Aorta (tissue), 5 donors: ENCODE measurements around the gene MAP1B. TPM values are rescaled to one million over a fixed set of nuclear protein-coding genes. Genes with fewer than 3 reads are reported as not detected.
A peak's percentile ranks its signal among the peaks of the same experiment; 100 is the strongest.
"Not testable (repeated sequence)": the region's sequence is repeated elsewhere in the genome, so short reads cannot be mapped to it uniquely, and the experiment has no call there.

Experiments used
- ATAC-seq: fragments of 200-7000 bp; cut with Tn5 transposase; one replicate; pipeline ENCODE4 v1.9.1; 2022; ENCODE audit warnings: moderate library complexity; ENCODE audit not compliant: low FRiP score
- DNase-seq, 2 donors: peaks; one replicate each; pipeline ENCODE4 v3.0.0-alpha.2; 2020
- H3K27ac ChIP-seq, 2 donors: one replicate each; pipeline ENCODE4 v1.5.1; 2013; ENCODE audit warnings: low read length in 2 of 2, mild to moderate bottlenecking in 2 of 2, moderate library complexity in 2 of 2, control low read depth in 1 of 2, inconsistent platforms in 1 of 2, low read depth in 1 of 2
- H3K27me3 ChIP-seq, 2 donors: one replicate each; pipeline ENCODE4 v1.6.1; 2013; ENCODE audit warnings: control low read depth in 1 of 2, low read length in 1 of 2, mild to moderate bottlenecking in 1 of 2, moderate library complexity in 1 of 2; ENCODE audit not compliant: insufficient read depth in 2 of 2, control insufficient read depth in 1 of 2
- H3K36me3 ChIP-seq, 2 donors: one replicate each; pipeline ENCODE4 v1.6.1; 2013; ENCODE audit warnings: control low read depth in 1 of 2, low read length in 1 of 2, mild to moderate bottlenecking in 1 of 2; ENCODE audit not compliant: insufficient read depth in 2 of 2, control insufficient read depth in 1 of 2
- H3K4me1 ChIP-seq, 2 donors: one replicate each; pipeline ENCODE4 v1.6.1; 2013; ENCODE audit warnings: low read length in 2 of 2, control low read depth in 1 of 2, mild to moderate bottlenecking in 1 of 2, moderate library complexity in 1 of 2; ENCODE audit not compliant: insufficient read depth in 2 of 2, control insufficient read depth in 1 of 2
- H3K4me3 ChIP-seq, 2 donors: one replicate each; pipeline ENCODE4 v1.5.1; 2013; ENCODE audit warnings: low read length in 2 of 2, control low read depth in 1 of 2, mild to moderate bottlenecking in 1 of 2
- H3K9me3 ChIP-seq: one replicate; pipeline ENCODE4 v1.6.1; 2013; ENCODE audit warnings: mild to moderate bottlenecking, low read length; ENCODE audit not compliant: control insufficient read depth
- WGBS, 2 donors: extraction: QIAGEN DNeasy Blood & Tissue Kit; methylation state at CpG; one replicate each; pipeline ENCODE4 v1.1.7; 2013; 5-methylcytosine and 5-hydroxymethylcytosine counted together
- intact Hi-C, 2 donors: fragments of 100-400 bp; cut with DNase I; formaldehyde crosslinking; loops; one replicate each; pipeline versions ENCODE4 v1.14.2 to v1.15.0; 2022
- polyA plus RNA-seq, 2 donors: library from polyadenylated mRNA; stranded (reverse); fragments of 200-250 nt; gene quantifications; one replicate each; pipeline ENCODE4 v1.2.3, GENCODE V29; 2013
- total RNA-seq, 2 donors: library from RNA; stranded (reverse); fragmentation: NEBNext Ultra II Directional; extraction: Animal tissue kit (Norgen Biotek cat#: 25700); gene quantifications; one replicate each; pipeline ENCODE4 v1.2.1, GENCODE V29; 2021
- donor health status: healthy with polysubstance abuse.
- donor health status: Bipolar disorder and iron deficiency.
- donor health status: DM: no; HTN: no; CAD: no.
- donor health status: DM: no; HTN: no; CAD: no.
- donor health status: DM: yes; HTN: yes; CAD: no.

The MAP1B gene
- total and polyA plus RNA-seq, 4 donors: 27.2 to 754 (median 224) TPM

GRCh38 chr5:72085319-72085718 is 22.0 kb upstream of the MAP1B start:
- intact Hi-C loops: no loop called here
- H3K9me3 ChIP-seq: no peaks in the 10 kb centered on the region
- H3K4me1 ChIP-seq: no peaks in the 10 kb centered on the region
- WGBS, 2 donors: 62 to 65% methylated on average over 2 of the region's 2 CpGs
- no peak for DNase-seq
- no peak overlapping the region for H3K4me3 ChIP-seq
- no peaks in the 10 kb centered on the region for H3K36me3 ChIP-seq
- H3K27me3 ChIP-seq: no peaks in the 10 kb centered on the region
- no peak for ATAC-seq
- H3K27ac ChIP-seq: no peak overlapping the region

DNA sequence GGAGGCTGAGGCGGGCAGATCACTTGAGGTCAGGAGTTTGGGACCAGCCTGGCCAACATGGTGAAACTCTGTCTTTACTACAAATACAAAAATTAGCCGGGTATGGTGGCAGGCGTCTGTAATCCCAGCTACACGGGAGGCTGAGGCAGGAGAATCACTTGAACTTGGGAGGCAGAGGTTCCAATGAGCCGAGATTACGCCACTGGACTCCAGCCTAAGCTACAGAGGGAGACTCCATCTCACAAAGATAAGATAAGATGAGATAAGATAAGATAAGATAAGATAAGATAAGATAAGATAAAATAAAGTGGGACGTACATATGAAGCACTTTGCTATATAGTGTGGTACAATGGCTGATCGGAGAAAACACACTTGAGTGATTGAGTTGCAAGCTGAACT is 17.6 kb upstream of the MAP1B start:
- 72 to 82% methylated on average over 8 of the region's 8 CpGs for WGBS, 2 donors
- intact Hi-C loops, DNase-seq: not testable (repeated sequence)

DNA sequence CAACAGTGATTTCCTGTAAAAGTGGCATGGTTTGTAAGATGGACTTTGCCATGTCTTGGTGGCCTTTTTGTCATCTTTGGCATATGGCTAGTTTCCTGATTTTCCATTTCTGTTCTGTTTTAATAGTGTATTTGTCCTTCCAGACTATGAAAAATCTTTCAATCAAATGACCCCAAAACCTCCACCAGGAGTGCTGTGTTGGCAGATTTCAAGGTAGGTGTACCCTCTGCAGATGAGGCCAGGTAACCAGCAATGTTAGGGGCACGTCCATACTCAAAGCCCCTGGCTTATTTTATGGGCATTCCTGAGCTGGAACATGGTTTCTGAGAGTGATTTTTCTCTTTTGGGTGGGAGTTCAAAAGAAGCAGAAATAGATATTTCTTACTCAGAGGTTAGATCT is 15.2 kb upstream of the MAP1B start:
- 80 to 82% methylated on average over 1 of the region's 1 CpG for WGBS, 2 donors
- Histone ChIP-seq H3K36me3 (no peaks in the 10 kb centered on the region), H3K27ac (no peak overlapping the region), H3K27me3 (no peaks in the 10 kb centered on the region), H3K4me3 (no peak overlapping the region), H3K9me3 (no peaks in the 10 kb centered on the region), H3K4me1 (no peaks in the 10 kb centered on the region)
- DNase-seq (no peak), ATAC-seq (no peak)
- intact Hi-C loops: no loop called here

More for the DNA sequence above, 17.6 kb upstream of the MAP1B start:
- H3K27me3 ChIP-seq, H3K4me3 ChIP-seq, H3K4me1 ChIP-seq, H3K27ac ChIP-seq, ATAC-seq, H3K9me3 ChIP-seq, H3K36me3 ChIP-seq: not testable (repeated sequence)

- Histone ChIP-seq H3K27ac (no peak overlapping the region), H3K36me3 (no peaks in the 10 kb centered on the region), H3K4me1 (no peaks in the 10 kb centered on the region), H3K9me3 (no peaks in the 10 kb centered on the region), H3K4me3 (no peak overlapping the region), H3K27me3 (no peaks in the 10 kb centered on the region)
- ATAC-seq (no peak), DNase-seq (no peak)
- intact Hi-C loops: no loop called here
These were observed 14.1 kb upstream of the MAP1B start for GRCh38 chr5:72093217-72093616.

GRCh38 chr5:72093824-72094223 is 13.5 kb upstream of the MAP1B start:
- H3K27me3 ChIP-seq: no peaks in the 10 kb centered on the region
- WGBS, 2 donors: 79 to 92% methylated on average over 3 of the region's 3 CpGs
- DNase-seq: no peak
- H3K4me3 ChIP-seq: no peak overlapping the region
- ATAC-seq: no peak
- H3K4me1 ChIP-seq: no peaks in the 10 kb centered on the region
- intact Hi-C loops: no loop called here
- no peaks in the 10 kb centered on the region for H3K36me3 ChIP-seq
- no peaks in the 10 kb centered on the region for H3K9me3 ChIP-seq
- H3K27ac ChIP-seq: no peak overlapping the region

DNA sequence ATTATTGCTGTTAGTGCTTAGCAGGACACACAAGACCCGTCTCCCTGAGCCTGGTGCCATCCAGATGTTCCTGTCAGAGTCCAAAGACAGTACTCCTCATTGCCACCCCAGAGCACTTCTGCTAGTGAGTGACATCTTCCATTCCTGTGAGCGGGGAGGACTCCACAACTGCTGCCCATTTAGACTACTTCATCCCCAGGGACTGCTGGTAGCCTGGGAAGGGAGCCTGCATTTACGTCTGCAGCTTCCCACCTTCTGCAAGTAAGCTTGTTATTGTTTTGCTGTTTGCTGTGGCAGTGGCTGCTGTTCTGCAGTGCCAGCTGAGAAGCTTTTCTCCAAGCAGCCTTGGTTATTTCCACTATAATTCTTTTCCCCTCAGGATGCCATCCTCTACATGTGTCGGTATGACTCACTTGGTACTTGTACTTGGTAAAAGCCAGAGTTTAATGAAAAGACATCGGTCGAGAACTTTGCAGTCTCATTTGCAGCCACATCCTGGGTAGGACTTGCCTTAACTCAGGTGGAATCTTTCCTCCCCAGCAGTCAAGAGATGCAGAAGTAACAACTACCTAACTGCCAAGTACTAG is 10.6 kb upstream of the MAP1B start:
- no peak overlapping the region for H3K4me3 ChIP-seq
- 70 to 78% methylated on average over 6 of the region's 6 CpGs for WGBS, 2 donors
- no peaks in the 10 kb centered on the region for H3K9me3 ChIP-seq
- no peaks in the 10 kb centered on the region for H3K36me3 ChIP-seq
- intact Hi-C loops: no loop called here
- H3K4me1 ChIP-seq: no peaks in the 10 kb centered on the region
- no peaks in the 10 kb centered on the region for H3K27me3 ChIP-seq
- DNase-seq (no peak), ATAC-seq (no peak)
- no peak overlapping the region for H3K27ac ChIP-seq

DNA sequence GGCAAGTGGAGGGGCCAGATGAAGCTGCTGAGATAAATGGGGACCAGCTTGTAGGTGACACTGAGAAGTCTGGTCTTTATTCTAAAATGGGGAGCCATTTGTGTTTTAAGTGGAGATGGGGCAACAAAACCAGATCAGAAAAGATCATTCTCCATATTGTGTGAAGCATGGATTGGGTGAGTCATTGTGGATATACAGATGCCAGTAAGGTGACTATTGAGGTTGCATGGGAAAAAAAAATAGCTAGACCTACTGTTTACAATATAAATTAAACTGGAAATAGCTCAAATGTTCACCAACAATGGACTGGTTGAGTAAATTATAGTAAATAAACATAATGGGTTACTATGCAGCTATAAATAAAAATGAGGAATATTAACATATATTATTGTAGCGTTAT is 5.4 kb upstream of the MAP1B start:
- H3K4me3 ChIP-seq: no peak overlapping the region
- H3K27me3 ChIP-seq: no peaks in the 10 kb centered on the region
- H3K27ac ChIP-seq: no peak overlapping the region
- ATAC-seq (no peak), DNase-seq (no peak)
- no peaks in the 10 kb centered on the region for H3K4me1 ChIP-seq
- intact Hi-C loops: no loop called here
- no peaks in the 10 kb centered on the region for H3K9me3 ChIP-seq
- no peaks in the 10 kb centered on the region for H3K36me3 ChIP-seq
- 55 to 70% methylated on average over 1 of the region's 1 CpG for WGBS, 2 donors

GRCh38 chr5:72106817-72107130 is 501 bp upstream of the MAP1B start:
- no peaks in the 10 kb centered on the region for H3K4me1 ChIP-seq
- no peaks in the 10 kb centered on the region for H3K9me3 ChIP-seq
- H3K27ac ChIP-seq: peak overlapping the region; percentile 37 to 96
- H3K4me3 ChIP-seq: peak overlapping the region in 1 of 2 donors; percentile 96
- no peaks in the 10 kb centered on the region for H3K27me3 ChIP-seq
- 19 to 22% methylated on average over 11 of the region's 11 CpGs for WGBS, 2 donors
- intact Hi-C loops: loop anchor here (2.0 to 5.0 kb wide), 4 partner anchors 174 to 324 kb away; no protein-coding TSS in a partner anchor
- no peaks in the 10 kb centered on the region for H3K36me3 ChIP-seq
- no peak for ATAC-seq
- DNase-seq: no peak

DNA sequence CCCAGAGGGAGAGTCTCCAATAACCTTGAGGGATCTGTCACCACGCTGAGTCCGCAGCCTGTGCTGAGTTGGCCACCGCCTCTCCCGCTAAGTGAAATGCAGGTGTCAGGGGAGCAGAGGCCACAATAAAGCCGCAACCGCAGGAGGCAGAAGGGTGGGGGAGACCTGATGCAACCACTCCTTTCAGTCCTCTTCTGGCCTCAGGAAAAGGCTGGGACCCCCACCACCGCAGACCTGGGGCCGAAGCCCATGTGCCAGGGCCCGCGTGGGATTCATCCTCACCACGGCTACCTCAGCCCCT is 576 bp downstream of the MAP1B start:
- Histone ChIP-seq H3K4me1 (peaks cover 0 to 2% of the 10 kb centered on the region in 2 donors), H3K4me3 (peak overlapping the region; percentile 88 to 96), H3K27ac (peak overlapping the region; percentile 86 to 96), H3K36me3 (no peaks in the 10 kb centered on the region), H3K27me3 (no peaks in the 10 kb centered on the region), H3K9me3 (no peaks in the 10 kb centered on the region)
- 0% methylated on average over 11 of the region's 11 CpGs for WGBS, 2 donors
- intact Hi-C loops: loop anchor here (2.0 to 5.0 kb wide), 4 partner anchors 176 to 326 kb away; no protein-coding TSS in a partner anchor
- peak in 1 of 2 donors; percentile 46 for DNase-seq
- ATAC-seq: no peak
